Parathyroid adenoma (tissue), 2 donors: ENCODE measurements around the gene LONP1.

Experiments
- H2AFZ ChIP-seq: fragments of 300-600 bp; sonication (generic); one replicate; pipeline ENCODE4 v1.7.0; 2017; ENCODE audit warnings: antibody characterized with exemption, mild to moderate bottlenecking
- H3K27ac ChIP-seq: fragments of 300-600 bp; sonication (generic); one replicate; pipeline ENCODE4 v1.7.0; 2017
- H3K27me3 ChIP-seq: fragments of 300-600 bp; sonication (generic); one replicate; pipeline ENCODE4 v1.7.0; 2017; ENCODE audit warnings: low read length; ENCODE audit not compliant: control insufficient read depth, insufficient read depth
- H3K36me3 ChIP-seq: fragments of 300-600 bp; sonication (generic); one replicate; pipeline ENCODE4 v1.7.0; 2017; ENCODE audit warnings: low read length; ENCODE audit not compliant: control insufficient read depth, insufficient read depth
- H3K4me1 ChIP-seq: fragments of 300-600 bp; sonication (generic); one replicate; pipeline ENCODE4 v1.7.0; 2017; ENCODE audit warnings: control low read depth
- H3K4me2 ChIP-seq: fragments of 300-600 bp; sonication (generic); one replicate; pipeline ENCODE4 v1.7.0; 2017; ENCODE audit warnings: low read length
- H3K4me3 ChIP-seq: fragments of 300-600 bp; sonication (generic); one replicate; pipeline ENCODE4 v1.7.0; 2017; ENCODE audit warnings: low read depth, low read length
- H3K79me2 ChIP-seq: fragments of 300-600 bp; sonication (generic); one replicate; pipeline ENCODE4 v1.7.0; 2017; ENCODE audit warnings: control low read depth
- H3K9ac ChIP-seq: fragments of 300-600 bp; sonication (generic); one replicate; pipeline ENCODE4 v1.7.0; 2017; ENCODE audit warnings: mild to moderate bottlenecking
- H3K9me3 ChIP-seq: fragments of 300-600 bp; sonication (generic); one replicate; pipeline ENCODE4 v1.7.0; 2017; ENCODE audit warnings: low read length; ENCODE audit not compliant: control insufficient read depth
- TF ChIP-seq, protein P1 (sequence below): fragments of 300-600 bp; sonication (generic); IDR thresholded peaks from one replicate; pipeline ENCODE4 v1.7.0; 2017; ENCODE audit warnings: antibody characterized with exemption, mild to moderate bottlenecking
- donor health status: primary hyperparathyroidism.

Gene LONP1

GRCh38 chr19:5666921-5667610 lies 52.9 kb downstream of the LONP1 start:
- Histone ChIP-seq H3K4me1 (no peaks in the 10 kb centered on the region), H3K36me3 (no peaks in the 10 kb centered on the region), H3K9me3 (no peaks in the 10 kb centered on the region), H3K79me2 (peaks cover 3% of the 10 kb centered on the region), H3K27me3 (no peaks in the 10 kb centered on the region), H3K27ac (no peak overlapping the region), H3K4me3 (no peak overlapping the region), H3K9ac (no peak overlapping the region), H3K4me2 (no peak overlapping the region), H2AFZ (no peak overlapping the region)
- TF ChIP-seq, protein P1, sequence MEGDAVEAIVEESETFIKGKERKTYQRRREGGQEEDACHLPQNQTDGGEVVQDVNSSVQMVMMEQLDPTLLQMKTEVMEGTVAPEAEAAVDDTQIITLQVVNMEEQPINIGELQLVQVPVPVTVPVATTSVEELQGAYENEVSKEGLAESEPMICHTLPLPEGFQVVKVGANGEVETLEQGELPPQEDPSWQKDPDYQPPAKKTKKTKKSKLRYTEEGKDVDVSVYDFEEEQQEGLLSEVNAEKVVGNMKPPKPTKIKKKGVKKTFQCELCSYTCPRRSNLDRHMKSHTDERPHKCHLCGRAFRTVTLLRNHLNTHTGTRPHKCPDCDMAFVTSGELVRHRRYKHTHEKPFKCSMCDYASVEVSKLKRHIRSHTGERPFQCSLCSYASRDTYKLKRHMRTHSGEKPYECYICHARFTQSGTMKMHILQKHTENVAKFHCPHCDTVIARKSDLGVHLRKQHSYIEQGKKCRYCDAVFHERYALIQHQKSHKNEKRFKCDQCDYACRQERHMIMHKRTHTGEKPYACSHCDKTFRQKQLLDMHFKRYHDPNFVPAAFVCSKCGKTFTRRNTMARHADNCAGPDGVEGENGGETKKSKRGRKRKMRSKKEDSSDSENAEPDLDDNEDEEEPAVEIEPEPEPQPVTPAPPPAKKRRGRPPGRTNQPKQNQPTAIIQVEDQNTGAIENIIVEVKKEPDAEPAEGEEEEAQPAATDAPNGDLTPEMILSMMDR: no peak

DNA sequence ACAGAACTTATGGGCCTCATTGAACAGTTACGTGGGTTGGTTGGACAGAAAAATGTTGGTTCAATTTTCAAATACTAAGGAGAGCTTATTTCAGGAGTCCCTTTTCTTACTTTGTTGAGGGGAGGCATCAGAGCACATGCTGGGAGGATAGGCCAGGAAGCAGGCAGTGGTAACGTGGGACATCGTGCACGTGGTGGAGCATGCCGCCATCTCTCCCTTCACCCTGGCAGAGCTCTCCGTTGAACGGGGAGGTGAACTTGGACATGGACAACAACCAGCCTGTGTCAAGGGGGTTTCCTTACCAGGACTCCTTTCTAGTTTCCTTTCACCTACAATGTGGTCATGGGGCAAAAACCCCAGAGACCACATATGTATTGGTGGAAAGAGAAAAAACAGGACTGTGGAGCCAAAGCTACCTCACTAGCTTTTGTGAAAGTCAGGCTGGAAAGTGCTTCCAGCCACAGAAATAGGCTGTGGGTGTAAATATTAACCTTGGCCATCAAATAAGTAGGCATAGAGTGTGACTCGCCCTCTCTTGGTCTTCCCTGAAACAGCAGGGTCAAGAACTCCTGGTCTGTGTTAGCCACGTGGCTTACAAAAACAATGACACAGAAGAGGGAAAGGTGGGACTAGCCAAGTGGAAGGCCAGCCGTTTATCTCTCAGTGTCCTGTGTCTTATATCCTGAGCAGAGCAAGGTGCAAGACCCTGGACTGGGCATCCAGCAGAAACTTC lies 54.0 kb downstream of the LONP1 start:
- Histone ChIP-seq H3K9me3 (no peaks in the 10 kb centered on the region), H3K79me2 (peaks cover 3% of the 10 kb centered on the region), H3K27ac (no peak overlapping the region), H3K4me1 (no peaks in the 10 kb centered on the region), H3K4me3 (no peak overlapping the region), H3K27me3 (no peaks in the 10 kb centered on the region), H3K36me3 (no peaks in the 10 kb centered on the region), H3K9ac (no peak overlapping the region), H3K4me2 (no peak overlapping the region), H2AFZ (no peak overlapping the region)
- TF ChIP-seq, protein P1: no peak

- no peaks in the 10 kb centered on the region for H3K36me3 ChIP-seq
These were observed 55.4 kb downstream of the LONP1 start for GRCh38 chr19:5664515-5664914.

GRCh38 chr19:5663904-5664303 lies 56.0 kb downstream of the LONP1 start:
- no peak overlapping the region for H3K27ac ChIP-seq
- no peak overlapping the region for H3K4me2 ChIP-seq
- no peak overlapping the region for H3K4me3 ChIP-seq
- H3K36me3 ChIP-seq: no peaks in the 10 kb centered on the region
- H3K4me1 ChIP-seq: no peaks in the 10 kb centered on the region
- H3K9ac ChIP-seq: no peak overlapping the region
- no peaks in the 10 kb centered on the region for H3K9me3 ChIP-seq
- TF ChIP-seq, protein P1: no peak
- peaks cover 7% of the 10 kb centered on the region for H3K79me2 ChIP-seq
- no peak overlapping the region for H2AFZ ChIP-seq
- no peaks in the 10 kb centered on the region for H3K27me3 ChIP-seq

More at GRCh38 chr19:5664515-5664914, 55.4 kb downstream of the LONP1 start:
- Histone ChIP-seq H3K79me2 (peaks cover 6% of the 10 kb centered on the region), H3K27ac (no peak overlapping the region), H3K9me3 (no peaks in the 10 kb centered on the region), H3K4me2 (no peak overlapping the region), H3K9ac (no peak overlapping the region), H3K4me1 (no peaks in the 10 kb centered on the region), H3K27me3 (no peaks in the 10 kb centered on the region), H2AFZ (no peak overlapping the region), H3K4me3 (no peak overlapping the region)
- TF ChIP-seq, protein P1: no peak
